Sciatic nerve (tissue), 2 donors: Measurements from ENCODE around the gene FAM174B. TPM values are rescaled to one million over a fixed set of nuclear protein-coding genes. Genes with fewer than 3 reads are reported as not detected.
"Not testable (repeated sequence)": the region's sequence is repeated elsewhere in the genome, so short reads cannot be mapped to it uniquely, and the experiment has no call there.

Experiments used
- ATAC-seq: fragments of 200-7000 bp; cut with Tn5 transposase; one replicate; pipeline ENCODE4 v1.9.1; 2020; ENCODE audit warnings: mild to moderate bottlenecking, moderate library complexity
- DNase-seq: peaks from one replicate; pipeline ENCODE4 v3.0.0-alpha.2; 2020; ENCODE audit warnings: low spot score
- intact Hi-C: fragments of 100-400 bp; cut with DNase I; formaldehyde crosslinking; loops from one replicate; pipeline ENCODE4 v1.14.2; 2022
- total RNA-seq: library from RNA; stranded (reverse); fragmentation: NEBNext Ultra II Directional; extraction: Animal tissue kit (Norgen Biotek cat#: 25700); gene quantifications from one replicate; pipeline ENCODE4 v1.2.1, GENCODE V29; 2021
- donor health status: DM: no; HTN: no; CAD: no.
- donor health status: DM: no; HTN: no; CAD: no.

Gene FAM174B
- total RNA-seq, 1 donor from 2014 or later: 17.5 TPM

DNA sequence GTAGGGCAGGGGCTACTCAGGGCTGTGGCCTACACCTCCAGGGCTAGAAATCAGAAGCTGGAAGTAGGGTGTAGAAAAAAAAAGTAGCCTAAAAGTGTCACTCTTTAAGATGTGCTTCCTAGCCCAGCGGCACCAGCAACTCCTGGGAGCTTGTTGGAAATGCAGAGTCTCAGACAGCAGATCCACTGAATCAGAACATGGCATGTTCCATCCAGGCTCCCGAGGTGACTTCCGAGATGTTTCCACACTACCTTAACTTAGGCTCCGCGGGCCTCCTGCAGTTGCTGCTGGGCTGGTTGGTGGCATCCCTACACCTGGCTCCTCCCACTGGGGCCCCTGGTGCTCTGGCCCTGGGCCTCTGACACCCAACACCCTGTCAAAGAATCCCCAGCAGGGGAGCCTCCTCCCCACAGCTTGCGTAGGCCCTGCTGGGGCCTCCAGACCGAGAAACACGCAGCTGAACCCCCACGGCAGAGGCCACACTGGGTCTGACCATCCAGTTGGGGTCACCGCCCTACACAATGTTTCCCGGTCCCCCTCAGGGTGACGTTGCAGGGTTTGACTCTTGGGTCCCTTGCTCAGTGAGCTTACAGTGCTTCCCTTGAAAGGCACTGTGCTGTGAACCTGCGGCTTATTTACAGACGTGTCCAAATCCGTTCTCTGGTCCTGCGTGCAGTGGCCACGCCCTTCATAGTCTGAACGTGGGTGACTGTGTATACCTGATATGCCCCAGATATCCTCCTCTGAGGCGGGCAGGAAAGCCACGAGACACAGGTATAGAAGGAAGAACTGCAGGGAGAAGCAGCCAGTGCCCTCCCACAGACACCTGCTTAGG lies 46.5 kb downstream of the FAM174B start:
- no peak for ATAC-seq

DNA sequence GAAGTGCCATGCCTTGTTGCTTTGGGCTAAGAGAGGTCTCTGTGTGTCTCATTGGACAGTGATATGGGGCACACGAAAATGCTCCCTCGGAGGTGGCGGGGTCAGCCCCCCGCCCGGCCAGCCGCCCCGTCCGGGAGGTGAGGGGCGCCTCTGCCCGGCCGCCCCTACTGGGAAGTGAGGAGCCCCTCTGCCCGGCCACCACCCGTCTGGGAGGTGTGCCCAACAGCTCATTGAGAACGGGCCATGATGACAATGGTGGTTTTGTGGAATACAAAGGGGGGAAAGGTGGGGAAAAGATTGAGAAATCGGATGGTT lies 48.8 kb downstream of the FAM174B start:
- DNase-seq: not testable (repeated sequence)

More for the DNA sequence above, 46.5 kb downstream of the FAM174B start:
- peak; percentile 45 for DNase-seq
- intact Hi-C loops: no loop called here

DNA sequence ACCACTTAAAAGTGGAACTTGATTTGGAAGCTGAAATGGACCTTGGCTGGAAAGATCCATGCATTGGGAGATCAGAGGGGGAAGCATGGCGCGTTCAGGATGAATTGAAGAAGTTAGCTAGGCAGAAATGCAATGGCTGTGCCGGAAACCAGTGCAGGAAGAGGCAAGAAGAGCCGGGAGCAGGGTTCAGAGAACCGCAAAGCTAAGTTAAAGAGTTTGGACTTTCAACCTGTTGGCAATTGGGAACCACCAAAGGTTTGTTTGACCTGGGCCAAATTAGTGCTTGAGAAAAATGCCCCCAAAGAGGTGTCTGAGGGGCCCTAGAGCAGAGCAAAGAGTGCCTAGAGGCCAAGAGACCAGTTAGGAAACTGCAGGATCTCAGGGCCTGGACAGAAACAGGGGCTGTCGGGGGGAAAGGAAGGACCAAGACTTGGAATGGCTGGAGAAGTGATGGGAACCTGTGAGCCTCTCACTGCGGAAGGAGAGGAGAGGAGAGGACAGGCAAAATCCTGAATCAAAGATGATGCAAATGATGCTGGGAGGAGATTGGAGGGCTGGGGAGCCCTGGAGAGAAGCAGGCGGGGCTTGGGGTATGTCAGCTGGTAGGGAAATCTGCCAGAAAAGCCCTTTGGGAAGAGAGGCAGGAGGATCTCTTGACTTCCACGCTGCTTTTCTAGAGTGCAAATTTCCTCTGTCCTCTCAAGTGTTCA lies 49.3 kb downstream of the FAM174B start:
- DNase-seq (peak; percentile 68), ATAC-seq (peak; percentile 90)
- intact Hi-C loops: no loop called here

More for the DNA sequence above, 48.8 kb downstream of the FAM174B start:
- ATAC-seq, intact Hi-C loops: not testable (repeated sequence)

DNA sequence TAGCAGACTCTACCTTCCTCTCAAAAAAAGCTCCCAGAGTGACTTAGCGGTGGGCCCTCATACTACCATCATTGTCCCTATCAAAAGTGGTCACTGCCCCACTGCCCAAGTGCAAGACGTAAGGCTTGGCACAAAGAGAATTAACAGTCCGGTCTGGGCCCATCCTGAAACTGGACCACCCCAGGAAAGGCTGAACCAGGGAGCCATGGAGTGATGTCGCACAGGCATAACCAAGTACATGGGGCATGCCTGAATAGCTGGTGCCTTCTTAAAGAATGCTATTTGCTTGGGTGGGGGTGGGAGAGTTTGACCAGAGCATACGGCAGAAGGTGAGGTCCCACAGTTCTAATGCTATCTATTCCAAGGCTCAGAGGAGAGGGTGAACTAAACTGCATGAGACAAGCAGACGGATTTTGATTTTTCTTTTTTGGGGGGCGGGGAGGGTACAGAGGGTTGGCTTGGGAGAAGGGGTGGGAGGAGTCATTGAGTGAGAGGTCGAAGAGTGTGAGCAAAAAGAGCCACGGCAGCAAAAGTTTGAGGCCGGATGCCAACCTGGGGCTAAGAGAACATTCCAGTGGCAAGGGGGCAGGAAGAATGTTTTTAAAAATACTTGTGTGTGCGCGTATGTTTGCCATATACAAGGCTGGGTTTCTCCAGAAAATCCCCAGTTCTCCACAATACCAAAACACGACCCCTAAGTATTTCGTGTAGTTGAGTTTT lies 50.2 kb downstream of the FAM174B start:
- ATAC-seq: no peak
- intact Hi-C loops: no loop called here
- DNase-seq: peak; percentile 32

DNA sequence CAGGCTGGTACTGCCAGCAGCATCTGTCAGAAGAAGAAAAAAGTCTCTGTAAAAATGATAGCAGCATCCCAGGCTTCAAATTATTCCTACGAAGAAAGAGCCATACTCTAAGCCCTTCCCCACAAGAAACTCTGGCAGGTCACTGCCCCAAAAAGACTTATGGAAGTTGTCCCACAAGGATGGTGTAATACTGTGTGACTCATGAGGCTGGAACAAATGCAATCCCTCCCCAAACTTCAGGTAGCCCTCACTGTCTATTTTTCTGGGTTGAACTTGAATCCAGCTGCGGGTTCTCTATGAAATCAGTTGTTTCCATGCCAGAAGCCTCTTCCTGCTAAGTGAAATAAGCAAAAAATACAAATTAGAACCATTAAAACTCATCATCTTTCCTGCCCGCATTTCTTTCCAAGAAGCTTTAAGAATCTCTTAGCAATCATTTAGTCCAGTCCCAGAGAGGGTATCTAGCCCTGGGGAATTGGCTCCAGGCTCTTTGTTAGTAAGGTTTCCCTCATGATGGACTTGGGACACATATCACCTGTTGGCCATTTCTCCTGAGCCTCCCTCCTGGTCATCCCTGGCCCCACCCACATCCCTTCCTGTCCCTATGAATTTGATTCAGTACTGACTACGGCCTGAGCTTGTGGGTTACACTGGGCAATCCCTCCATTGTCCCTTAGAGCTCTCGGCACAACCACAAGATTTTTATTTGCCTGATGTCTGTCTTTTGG lies 51.7 kb downstream of the FAM174B start:
- intact Hi-C loops: no loop called here
- ATAC-seq: peak; percentile 57
- peak; percentile 22 for DNase-seq

DNA sequence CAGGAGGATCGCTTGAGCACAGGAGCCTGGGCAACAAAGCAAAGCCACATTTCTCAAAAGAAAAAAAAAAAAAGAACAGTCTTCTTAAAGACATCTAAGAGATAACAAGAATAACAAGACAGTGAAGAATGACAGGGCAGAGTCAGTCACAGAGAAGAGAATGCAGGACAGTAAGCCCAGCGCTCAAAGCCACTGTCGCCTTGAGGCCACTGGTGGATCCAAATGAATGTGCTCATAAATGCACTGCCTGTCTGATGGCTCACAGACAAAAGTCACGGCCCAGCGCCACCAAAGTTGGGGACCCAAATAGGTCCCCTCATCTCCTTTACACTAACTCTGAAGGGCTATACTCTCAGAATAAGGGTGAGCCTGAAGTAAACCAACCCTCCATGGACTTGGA lies 52.3 kb downstream of the FAM174B start:
- intact Hi-C loops: no loop called here
- ATAC-seq (no peak), DNase-seq (peak; percentile 39)

DNA sequence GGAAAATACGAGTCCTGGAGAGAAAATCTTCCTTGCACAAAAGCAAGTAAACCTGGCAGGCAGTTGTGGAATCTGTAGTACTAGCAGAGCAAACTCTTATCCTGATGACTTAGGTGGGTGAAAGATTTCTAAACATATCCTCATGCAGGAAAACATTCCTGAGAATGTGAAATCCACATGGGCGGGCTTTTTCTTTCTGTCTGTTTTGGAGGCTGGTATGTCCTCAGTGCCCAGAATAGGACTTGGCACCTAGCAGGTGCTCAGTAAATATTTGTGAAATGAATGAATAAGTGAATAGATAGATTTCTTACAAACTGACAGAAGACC lies 53.3 kb downstream of the FAM174B start:
- no peak for ATAC-seq
- no peak for DNase-seq
- intact Hi-C loops: no loop called here

DNA sequence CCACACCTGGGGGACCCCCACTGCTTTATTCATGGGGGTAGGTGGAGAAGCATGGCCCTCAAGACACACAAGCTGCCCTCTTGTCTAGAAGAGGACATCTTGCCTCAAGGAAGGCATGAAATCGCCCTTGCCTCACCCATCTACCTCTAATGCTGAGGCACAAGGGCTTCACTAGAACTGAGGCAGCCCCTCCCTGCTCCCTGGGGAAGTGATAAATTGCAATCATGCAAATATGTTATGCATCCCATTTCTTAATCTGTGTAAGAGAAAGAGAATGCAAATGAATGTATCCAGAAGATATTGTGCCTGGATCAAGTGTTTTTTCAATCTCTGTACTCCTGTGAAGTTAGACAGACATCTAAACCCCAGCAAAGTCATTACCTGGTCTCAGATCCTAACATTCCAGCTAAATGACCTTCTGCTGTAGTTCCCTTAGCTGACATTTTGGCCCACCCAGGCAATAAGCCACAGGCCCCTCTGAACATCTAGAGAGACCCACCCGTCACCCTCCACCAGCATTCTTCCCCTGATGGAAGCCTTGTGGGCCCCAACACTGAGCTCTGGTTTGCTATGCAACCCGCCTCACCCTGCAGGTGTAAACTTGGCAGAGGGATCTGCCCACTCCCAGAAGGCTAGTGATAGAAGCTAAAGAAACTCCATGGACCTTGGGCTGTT lies 53.8 kb downstream of the FAM174B start:
- intact Hi-C loops: no loop called here
- ATAC-seq (no peak), DNase-seq (peak; percentile 19)

DNA sequence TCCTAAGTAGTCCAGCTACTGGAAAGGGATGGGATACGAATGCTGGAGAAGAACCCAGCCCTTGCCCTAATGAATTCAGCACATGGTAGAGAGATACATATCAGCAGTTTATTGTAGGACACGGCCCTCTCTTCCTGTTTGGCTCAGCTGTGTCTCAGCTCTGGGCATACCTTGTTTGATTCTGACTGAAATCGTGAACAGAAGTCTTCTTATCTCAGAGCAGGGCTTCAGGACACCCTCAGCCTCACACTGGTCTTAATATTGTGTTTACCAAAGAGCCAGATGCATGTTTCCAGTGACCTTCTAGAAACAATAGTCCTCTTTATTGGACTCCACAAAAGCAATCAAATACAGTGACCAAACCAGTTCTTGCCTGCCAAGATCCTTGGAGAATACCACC lies 54.7 kb downstream of the FAM174B start:
- intact Hi-C loops: no loop called here
- ATAC-seq (peak; percentile 57), DNase-seq (peak; percentile 17)

DNA sequence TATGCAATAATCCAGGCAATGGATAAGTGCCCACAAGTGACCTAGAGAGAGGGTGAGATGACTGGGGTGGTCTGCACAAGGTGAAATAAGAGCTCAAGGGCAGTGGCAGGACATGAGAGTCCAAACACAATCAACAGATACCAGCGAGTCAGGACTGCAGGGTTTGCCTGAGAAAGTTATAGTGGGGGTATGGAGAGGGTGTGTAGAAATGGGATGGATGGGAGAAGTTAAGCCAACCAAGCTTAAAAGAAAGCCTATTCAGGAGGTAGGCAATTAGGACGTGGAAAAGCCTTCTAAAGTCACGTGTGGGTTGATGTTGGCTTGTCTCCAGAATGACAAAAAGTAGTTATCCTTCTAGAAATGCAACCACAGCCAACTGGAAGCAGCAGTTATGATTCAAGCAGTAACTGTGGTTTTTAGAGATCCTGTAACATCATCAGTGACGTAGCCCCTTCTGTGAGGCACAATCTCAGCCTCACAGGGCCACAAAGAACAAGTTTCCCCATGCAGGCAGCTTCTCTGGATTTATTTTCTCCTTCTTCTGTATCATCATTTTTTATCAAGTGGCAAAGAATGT lies 56.1 kb downstream of the FAM174B start:
- intact Hi-C loops: no loop called here
- no peak for ATAC-seq
- DNase-seq: peak; percentile 31

DNA sequence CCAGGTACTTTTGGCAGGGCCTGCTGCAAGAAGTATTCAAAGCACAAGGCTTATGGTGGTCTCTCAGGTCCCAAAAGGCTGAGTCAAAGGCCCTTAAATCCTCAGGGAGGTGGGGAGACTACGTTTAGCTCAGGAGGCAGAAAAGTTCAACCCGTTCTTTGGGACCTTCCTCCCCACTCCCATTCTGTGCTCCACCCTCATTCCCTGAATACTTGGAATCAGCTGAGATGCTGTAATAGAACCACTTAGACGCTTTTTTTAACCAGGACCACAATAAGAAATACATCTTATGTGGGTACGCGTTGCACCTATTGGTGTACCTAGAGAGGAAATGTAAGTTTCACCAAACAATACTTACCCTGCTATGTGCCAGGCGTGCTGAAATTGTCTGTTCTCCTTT lies 58.0 kb downstream of the FAM174B start:
- peak; percentile 7 for DNase-seq
- intact Hi-C loops: loop anchor here (1.0 kb wide), 1 partner anchor 29 kb away; no protein-coding TSS in a partner anchor
- no peak for ATAC-seq

DNA sequence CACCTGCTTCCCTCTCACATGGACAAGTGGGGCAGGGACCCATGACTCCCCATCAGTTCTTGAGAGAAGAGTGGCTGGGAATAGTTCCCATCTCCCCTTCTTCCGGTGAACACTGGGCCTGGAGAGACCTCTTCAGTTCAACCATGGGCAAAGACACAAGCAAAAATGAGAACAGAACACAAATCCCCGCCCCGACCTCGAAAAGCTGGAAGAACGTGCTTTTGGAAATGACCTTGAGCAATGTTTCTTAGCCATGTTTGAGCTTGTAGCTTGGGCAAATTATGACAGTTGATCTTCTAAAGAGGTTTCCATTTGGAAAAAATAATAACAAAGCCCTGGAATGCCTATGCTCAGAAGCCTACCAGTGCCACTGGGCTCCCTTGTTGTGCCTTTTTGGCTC lies 59.0 kb downstream of the FAM174B start:
- peak; percentile 39 for ATAC-seq
- DNase-seq: peak; percentile 28
- intact Hi-C loops: loop anchor here (1.0 kb wide), 1 partner anchor 30 kb away; no protein-coding TSS in a partner anchor

DNA sequence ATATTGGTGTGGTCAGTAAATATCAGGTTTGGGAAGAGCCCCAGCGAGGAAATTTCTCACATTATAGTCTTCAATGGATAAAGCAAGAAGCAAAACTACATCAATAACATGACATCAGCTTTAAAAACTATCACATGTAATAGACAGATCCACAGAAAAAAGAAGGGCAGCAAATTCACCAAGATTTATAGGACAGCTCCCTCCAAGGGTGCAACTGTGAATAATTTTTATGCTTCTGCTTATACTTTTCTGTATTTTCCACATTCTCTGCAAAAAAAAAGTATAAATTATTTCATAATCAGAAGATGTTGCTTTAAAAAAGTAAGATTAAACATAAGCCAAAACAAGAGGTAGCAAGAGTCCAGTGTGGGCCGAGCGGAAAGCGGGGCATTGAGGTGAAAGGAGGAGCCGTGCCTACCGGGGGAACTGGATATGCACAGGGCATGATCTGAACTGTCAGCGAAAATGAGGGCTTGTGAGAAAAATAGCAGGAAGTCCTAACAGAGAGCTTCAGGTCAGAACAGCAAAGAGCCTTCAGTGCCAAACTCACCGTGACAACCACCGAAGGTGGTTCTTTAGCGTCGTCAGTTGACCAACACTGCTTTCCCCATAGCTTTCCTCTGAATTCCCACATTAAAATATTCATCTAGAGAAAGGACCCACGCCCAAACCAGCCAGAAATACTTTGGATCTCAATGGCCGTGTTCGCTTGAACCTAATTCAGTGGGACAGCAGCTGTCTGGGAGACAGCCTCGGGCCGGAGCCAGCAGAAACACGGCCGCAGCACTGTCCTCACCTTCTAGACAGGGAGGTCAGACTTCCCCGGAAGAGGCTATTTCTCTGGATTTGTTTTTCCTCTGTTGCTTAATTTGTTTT lies 59.8 kb downstream of the FAM174B start:
- ATAC-seq: peak; percentile 93
- DNase-seq: peak; percentile 60
- intact Hi-C loops: no loop called here

DNA sequence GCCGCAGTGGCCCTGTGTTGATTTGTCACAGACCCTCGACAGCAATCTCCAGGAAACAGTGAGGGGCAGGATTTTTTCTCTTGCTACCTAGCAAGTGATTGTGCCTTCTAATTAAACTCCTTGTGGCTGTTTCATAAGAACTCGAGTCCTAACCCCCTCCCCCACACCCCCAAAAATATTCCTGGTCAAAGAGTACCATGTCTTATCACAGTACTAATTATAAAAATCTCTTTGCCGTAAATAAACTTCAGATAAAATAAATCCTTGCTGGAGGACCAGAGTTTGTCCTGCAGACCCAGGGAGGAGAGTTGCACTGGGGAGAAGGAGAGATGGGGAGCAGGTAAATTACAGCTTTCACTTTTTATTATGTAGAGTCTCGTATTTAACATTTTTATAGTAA lies 64.3 kb downstream of the FAM174B start:
- intact Hi-C loops: no loop called here
- no peak for ATAC-seq
- DNase-seq: peak; percentile 2

DNA sequence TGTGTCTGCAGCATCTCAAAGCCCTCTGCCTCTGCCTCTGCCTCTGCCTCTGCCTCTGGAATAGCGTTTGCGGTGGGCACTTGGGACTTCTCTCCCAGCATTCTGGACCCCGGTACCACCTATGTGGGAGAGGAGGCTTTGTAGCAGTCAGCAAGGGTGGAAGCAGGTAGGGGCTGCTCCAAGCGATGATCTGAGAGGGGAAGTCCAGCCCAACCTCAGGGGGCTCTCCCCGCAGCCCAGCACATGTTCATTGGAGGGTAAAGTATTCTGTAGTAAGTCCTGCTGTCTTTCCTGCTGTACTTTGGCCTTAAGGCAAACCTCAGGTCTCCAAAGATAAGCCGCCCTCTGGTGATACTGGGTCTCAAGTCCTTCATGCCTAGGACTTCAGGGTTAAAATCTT lies 68.6 kb downstream of the FAM174B start:
- ATAC-seq: no peak
- intact Hi-C loops: no loop called here
- DNase-seq: peak; percentile 47

DNA sequence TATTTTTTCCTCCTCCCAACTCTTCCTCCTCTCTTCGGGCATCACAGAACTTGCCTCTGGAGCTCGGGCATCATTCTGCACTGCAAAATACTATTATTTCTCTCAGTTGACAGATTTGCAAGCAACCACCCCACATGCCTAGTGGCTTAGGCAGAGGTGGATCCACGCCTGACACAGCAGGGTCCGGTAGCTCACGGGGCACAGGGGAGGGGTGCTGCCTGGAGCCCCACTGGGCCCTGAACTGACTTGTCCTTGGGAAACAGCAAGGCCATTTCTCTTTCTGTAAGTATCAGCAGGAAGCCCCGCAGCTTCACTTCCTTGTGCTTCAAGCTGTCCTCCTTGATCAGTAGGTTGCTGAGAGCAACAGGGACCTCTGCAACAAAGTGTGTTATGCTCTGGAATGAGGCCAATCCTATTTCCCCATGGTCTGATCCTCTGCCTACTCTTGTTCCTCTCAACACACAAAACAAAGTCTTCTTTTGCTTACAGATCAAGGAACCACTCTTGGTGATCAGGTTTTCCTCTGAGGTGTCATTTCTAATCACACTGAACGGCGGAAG lies 69.1 kb downstream of the FAM174B start:
- ATAC-seq (no peak), DNase-seq (peak; percentile 38)
- intact Hi-C loops: no loop called here

DNA sequence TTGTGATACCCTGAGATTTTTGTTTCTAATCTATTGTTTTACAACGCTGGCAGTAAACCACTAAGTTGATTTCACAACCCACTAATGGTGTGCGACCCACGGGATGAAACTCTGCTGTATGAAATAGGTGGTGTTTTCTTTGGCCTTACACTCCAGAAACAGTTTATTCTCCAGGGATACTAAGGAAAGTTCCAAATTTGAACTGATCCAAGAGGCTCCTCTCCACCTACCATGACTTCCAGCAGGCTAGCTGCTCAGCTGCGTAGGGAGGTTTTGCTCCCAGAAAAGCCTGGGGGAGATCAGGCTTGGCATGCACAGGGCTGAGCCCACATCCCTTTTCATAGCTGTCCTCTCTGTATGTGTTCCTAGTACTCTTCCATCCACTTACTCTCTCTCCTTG lies 71.5 kb downstream of the FAM174B start:
- ATAC-seq: peak; percentile 95
- peak; percentile 58 for DNase-seq
- intact Hi-C loops: no loop called here
